Measurements from ENCODE around the gene MYH7.

Gene MYH7

DNA sequence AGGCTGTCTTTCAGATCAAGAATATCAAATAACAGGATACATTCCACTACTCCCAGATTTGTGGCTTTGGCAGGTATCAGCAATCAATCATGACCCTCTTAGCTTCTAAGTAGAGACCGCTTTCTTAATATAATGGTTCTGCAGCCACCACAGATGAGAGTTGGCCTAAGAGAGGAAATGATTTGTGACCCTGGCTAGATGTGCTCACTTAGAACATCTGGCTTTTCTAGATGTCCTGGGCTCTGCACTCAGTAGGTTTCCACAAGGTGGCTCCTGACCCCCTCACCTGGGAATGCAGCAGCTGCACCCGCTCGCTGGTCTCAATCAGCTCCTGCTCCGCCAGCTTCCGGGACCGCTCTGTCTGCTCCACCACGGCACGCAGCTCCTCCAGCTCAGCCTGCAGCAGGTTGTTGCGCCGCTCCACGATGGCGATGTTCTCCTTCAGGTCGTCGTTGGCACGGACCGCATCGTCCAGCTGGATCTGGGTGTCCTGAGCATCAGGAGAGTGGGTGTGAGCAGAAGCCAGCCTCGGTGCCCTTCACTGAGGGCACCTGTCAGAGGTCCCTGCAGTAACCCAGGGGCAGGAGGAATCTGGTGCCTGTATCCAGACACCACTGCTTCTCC, 49.7 kb downstream of the MYH7 start:
- no peak for DNase-seq

DNA sequence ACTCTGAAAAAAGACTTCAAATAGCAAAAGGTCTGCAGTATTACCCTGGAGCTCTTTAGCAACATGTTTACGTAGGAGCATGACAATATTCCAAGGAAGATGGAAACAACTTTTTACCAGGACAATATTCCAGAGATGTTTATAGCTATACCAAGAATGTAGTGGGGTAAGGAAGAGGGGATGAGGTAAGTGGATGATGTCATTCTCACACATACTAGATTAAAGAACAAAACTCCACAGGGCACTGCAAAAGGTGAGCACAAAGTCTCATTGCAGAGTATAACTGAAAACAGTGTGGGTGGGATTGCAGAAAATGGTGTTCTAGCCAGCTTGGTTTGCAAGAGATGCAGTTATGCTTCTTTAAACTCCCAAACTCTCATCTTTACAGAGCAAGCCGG, 50.2 kb downstream of the MYH7 start:
- no peak for DNase-seq

- DNase-seq = no peak
Observed at GRCh38 chr14:23384364-23385080, 50.9 kb downstream of the MYH7 start.

GRCh38 chr14:23382731-23383440, 52.6 kb downstream of the MYH7 start:
- DNase-seq = no peak

GRCh38 chr14:23382276-23382675, 53.2 kb downstream of the MYH7 start:
- no peak for DNase-seq

- peak; percentile 93 for DNase-seq
Observed at GRCh38 chr14:23381871-23382270, 53.6 kb downstream of the MYH7 start.

DNA sequence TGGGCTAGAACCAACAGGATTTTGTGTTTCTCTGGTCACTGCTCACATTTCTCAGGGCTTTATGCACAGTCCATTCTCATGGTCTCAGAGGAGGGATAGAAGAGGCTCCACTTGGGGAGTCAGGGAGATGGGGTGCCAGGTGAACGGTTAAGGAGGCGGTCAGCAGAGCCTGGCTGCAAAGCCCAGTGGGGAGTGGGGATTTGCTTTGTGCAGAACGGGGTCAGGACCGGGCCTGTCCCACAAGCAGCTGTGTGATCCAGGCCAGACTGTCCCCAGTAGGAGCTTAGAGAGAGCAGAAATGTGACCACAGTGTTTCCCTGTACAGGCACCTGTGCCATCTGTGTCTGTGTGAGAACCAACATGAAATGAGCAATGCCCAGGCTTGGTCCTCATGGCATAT, 54.5 kb downstream of the MYH7 start:
- no peak for DNase-seq

DNA sequence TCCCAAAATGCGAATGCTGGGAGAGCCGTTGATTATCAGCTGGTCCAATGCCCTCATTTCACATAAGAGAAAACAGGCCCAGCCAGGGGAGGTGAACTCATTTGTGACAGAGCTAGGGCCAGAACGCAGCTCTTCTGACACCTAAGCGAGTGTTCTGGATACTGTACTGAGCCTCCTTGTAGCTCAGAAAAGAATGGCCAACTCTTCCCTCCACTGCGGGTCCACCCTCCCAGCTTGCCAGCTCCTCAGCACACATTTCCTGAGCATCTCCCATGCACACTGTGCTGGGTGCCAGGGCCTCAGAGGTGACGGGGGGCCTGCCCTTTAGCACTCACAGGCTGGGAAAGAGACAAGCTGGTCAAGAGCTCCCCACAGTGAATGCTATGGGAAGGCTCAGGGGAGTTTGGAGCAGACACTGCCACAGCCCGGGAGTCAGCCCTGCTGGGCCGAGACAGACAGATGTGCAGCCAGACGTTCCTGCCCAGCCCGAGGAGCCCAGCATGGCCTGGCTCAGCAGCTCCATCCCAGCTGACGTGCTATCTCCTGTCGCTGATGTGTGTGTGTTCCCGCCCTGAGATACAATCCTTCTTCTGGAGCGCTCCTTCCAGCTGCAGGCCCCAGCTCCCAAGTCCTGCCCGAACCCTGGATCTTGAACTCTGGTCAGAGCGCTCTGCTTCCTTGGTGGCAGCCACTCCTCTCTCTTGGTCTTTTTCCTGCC, 55.1 kb downstream of the MYH7 start:
- no peak for DNase-seq

GRCh38 chr14:23379366-23380196, 55.9 kb downstream of the MYH7 start:
- no peak for DNase-seq

DNA sequence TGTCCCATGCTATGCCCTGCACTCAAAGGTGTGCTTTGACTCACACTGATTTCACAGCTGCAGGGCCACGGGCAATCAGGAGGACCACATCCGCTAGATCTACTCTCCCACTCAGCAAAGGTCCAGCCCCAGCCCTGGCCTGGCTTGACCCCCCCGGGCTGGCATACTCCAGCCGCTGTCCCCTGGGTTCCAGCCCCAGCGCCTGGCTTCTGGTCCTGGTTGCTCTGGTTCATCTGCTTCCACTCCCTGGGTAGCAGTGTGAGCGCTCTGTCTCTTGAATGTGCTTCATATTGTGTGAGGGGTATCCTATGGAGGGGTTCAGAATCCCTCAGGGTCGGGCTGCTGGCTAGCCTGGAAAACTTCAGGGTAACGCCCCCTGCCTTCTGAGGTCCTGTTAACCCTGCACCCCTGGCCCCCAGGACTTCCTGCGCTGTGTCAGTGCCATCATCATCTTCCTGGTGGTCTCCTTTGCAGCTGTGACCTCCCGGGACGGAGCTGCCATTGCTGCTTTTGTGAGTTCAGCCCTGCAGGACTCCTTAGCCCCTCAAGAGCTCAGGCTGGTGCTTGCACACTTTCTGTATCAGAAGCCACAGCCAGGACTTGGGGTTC, 56.7 kb downstream of the MYH7 start:
- no peak for DNase-seq

DNA sequence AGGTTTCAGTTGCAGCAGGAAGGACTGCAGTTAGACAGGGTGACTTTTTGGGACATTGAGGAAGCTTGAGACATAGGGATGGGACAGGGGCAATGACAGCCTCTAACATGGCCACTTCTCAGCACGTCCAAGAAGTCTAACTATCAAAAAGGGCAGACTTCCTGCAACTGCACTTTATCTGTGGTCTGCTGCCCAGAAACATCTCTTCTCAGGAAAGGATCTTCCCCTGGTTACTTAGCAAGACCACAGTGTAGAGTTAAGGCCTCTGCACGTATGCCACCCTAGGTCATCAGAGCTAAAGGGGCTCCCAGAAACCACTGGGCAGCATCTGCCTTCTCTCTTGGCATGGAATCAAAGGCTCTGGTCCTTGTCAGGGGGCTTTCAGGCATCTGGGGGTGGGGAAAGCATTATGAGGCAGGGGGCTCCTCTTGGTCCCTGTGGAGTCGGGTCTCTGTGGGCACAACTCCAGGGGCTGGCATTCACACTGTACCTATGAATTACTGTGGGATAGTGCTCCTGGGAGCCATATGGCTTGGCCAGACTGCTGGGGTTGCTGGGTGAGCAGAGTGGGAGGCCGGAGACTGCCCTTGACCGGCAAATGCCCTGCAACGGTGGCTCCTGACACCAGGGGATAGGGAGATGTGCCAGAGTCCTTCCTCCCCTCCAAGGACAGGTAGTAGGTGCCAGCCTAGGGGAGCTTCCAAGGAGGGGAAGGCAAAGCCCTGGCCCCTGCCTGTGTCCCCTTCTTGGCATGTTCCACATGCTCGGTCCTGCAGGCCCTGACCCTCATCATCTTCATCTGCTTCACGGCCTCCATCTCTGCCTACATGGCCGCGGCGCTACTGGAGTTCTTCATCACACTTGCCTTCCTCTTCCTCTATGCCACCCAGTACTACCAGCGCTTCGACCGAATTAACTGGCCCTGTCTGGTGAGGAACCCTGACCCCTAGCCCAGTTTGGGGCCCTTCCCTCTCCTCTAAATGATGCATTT, 57.6 kb downstream of the MYH7 start:
- DNase-seq = no peak

- DNase-seq = no peak
Observed at GRCh38 chr14:23377198-23377550, 58.3 kb downstream of the MYH7 start.

DNA sequence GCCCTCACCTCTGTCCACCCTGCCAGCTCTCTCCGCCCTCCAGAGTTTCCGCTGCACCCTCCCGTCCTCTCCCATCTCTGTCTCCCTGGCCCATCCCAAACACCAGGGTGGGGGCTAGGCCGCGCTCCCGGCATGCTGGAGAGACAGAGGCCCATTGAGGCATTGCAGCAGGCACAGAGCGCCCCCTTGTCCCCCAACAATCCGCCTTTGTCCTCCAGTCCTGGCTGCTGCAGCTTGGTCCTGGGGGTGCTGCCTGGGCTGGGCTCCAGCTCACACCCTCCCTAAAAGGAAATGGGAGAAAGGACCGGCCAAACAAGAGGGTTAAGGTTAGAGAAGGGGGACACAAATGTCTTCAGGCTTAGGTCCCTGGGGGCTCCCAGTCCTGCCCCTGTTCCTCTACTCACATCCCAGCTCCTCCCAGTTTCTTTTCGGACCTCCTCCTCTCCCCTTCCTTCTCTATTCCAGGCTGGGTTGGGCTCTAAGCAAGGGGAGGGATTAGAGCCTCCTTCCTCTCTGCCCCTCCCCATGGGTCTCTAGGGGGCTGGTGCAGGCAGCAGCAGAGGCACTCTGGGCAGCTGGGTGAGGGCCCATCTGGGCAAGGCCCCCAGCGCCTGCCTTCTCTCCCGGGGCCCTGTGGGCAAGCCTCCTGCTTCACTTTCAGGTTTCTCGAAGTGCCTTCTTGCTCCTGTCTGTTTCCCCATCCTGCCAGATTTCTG, 58.8 kb downstream of the MYH7 start, which contains the start of gene CMTM5:
TSS of gene CMTM5 (plus strand) at position 565 of the 716 bp plus-strand sequence. CDS start 206 bp downstream, outside the sequence.
- DNase-seq = no peak

GRCh38 chr14:23375527-23376251, 59.8 kb downstream of the MYH7 start:
- no peak for DNase-seq

GRCh38 chr14:23373041-23373440, 62.4 kb downstream of the MYH7 start:
- DNase-seq = no peak

DNA sequence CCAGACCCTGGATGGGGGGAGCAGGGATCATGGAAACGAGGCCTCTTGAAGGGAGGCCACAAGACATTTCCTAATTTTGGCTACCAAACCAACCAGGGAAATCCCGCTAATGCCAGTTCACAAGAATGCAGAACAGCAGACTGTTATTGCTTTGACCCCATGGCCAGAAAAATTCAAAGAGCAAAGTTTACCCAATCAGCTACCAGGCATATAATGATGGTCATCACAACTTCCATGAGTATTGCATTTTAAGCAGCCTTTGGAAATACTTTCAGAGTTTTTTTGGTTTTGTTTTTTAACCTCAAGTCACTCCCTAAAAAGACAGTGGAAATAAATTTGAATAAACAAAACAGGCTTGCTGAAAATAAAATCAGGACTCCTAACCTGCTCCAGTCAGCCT, 63.0 kb downstream of the MYH7 start, which contains the start of gene IL25:
TSS of gene IL25 (plus strand) at position 301 of the 400 bp plus-strand sequence.
- DNase-seq = no peak

DNA sequence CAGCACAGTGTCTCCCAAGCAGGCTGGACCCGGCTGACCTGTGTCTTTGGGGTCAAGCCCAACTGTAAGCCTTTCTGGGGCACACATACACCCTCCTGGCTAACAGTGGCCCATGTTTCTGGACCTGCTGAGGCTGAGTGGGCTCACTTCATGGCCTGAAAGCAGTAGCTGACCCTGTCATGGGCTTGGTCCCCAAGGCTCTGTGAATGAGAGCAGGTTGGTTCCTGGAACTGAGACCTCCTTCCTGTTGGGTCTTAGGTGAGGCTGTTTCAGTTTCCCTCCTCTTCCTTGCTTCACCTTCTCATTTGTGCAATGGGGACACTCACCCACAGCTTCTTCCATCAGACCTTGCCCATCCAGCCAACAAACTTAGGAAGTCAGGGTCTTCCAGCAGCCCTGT, 63.6 kb downstream of the MYH7 start:
- no peak for DNase-seq

DNA sequence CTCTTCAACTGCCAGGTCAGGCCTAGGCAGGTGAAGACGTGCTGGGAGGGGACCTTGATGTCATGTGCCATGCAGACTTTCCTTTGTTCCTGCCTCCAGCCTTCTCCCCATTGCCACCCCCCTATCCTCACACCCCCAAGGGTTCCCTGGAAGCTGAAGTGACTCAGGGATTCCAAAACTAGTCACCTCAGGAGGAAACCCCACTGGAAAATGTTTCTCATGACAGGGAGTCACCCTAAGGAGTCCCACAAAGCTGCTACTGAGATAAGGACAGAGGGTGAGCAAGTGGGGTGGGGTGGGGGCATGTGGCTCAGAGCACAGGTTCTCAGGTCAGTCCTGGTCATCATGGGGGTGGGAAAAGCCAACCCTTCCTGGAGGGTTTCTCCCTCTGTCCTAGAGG, 65.2 kb downstream of the MYH7 start:
- no peak for DNase-seq

DNA sequence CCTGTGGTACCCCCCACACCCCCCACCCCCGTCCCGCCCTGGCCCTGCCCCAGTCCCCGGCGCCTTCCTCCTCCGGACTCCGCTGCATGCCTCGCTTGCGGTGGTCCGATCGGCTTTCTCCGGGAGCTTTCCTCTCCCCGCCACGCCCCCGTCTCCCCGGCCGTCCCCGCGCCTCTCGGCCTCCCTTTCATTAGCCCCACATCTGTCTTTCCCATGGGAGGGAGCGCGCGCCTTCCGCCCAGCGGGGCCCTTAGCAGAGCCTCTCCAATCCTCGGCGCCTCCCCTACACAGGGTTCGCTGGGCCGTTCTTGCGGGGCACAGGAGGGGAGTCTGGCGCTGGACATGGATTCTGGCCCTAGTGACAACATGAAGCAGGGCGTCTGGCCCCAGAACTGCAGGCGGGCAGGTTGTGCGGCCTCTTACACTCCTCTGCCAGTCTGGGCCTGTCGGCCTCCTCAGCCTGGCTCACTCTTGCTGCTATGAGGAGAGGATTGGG, 69.0 kb downstream of the MYH7 start:
- DNase-seq = no peak

All from DMS 273 treated with DMSO at 0.1 percent for 48 hours (cell line).